CD14-positive monocyte (primary cell): ENCODE results near the gene VEPH1. TPM values are rescaled to one million over a fixed set of nuclear protein-coding genes. Genes with fewer than 3 reads are reported as not detected.

ENCODE experiments used
- DNase-seq, 3 donors: peaks; one replicate each; pipeline ENCODE4 v3.0.0-alpha.2; 2011 to 2022
- H2AFZ ChIP-seq: 2 replicates; pipeline ENCODE4 v1.6.0; 2012; ENCODE audit warnings: mild to moderate bottlenecking, low read depth, low read length, inconsistent platforms; ENCODE audit not compliant: insufficient read depth, poor library complexity, severe bottlenecking
- H3K27ac ChIP-seq, 2 donors: 1 replicate in 1 of 2; 2 replicates in 1 of 2; pipeline ENCODE4 v1.5.1; 2012 to 2013; ENCODE audit warnings: low read length in 2 of 2, control low read depth in 1 of 2, inconsistent platforms in 1 of 2, low read depth in 1 of 2, mild to moderate bottlenecking in 1 of 2
- H3K27me3 ChIP-seq, 2 donors: one replicate each; pipeline versions ENCODE4 v1.6.0 to v1.6.1; 2011 to 2013; ENCODE audit warnings: low read length in 2 of 2; ENCODE audit not compliant: control insufficient read depth in 2 of 2, insufficient read depth in 2 of 2
- H3K36me3 ChIP-seq, 2 donors: replicated peaks in 1 of 2; 1 replicate in 1 of 2; 2 replicates in 1 of 2; pipeline versions ENCODE4 v1.5.1 to v1.6.1; 2012 to 2013; ENCODE audit warnings: low read length in 2 of 2, control low read depth in 1 of 2, inconsistent platforms in 1 of 2, mild to moderate bottlenecking in 1 of 2; ENCODE audit not compliant: insufficient read depth in 2 of 2, control insufficient read depth in 1 of 2
- H3K4me1 ChIP-seq, 2 donors: 1 replicate in 1 of 2; 2 replicates in 1 of 2; pipeline versions ENCODE4 v1.5.1 to v1.6.1; 2012 to 2013; ENCODE audit warnings: low read length in 2 of 2, control low read depth in 1 of 2, inconsistent platforms in 1 of 2, mild to moderate bottlenecking in 1 of 2, moderate library complexity in 1 of 2; ENCODE audit not compliant: insufficient read depth in 2 of 2, control insufficient read depth in 1 of 2
- H3K4me2 ChIP-seq: replicated peaks from 2 replicates; pipeline ENCODE3; 2012; ENCODE audit warnings: low read length, moderate library complexity, mild to moderate bottlenecking; ENCODE audit not compliant: poor library complexity, severe bottlenecking; ENCODE audit errors: extremely low read depth
- H3K4me3 ChIP-seq, 3 experiments: fragments of 200-600 bp in 1 of 3; sonication (generic) in 1 of 3; replicated peaks in 1 of 3; 1 replicate in 2 of 3; 2 replicates in 1 of 3; pipeline ENCODE4 v1.5.1; 2011 to 2013; ENCODE audit warnings: low read length in 3 of 3, mild to moderate bottlenecking in 3 of 3, control low read depth in 2 of 3, low read depth in 2 of 3, inconsistent platforms in 1 of 3, moderate library complexity in 1 of 3
- H3K79me2 ChIP-seq: 2 replicates; pipeline ENCODE4 v1.6.0; 2012; ENCODE audit warnings: mild to moderate bottlenecking, control low read depth, inconsistent platforms, low read length, moderate library complexity; ENCODE audit not compliant: insufficient read depth
- H3K9ac ChIP-seq: 2 replicates; pipeline ENCODE4 v1.6.0; 2017; ENCODE audit warnings: low read length, mild to moderate bottlenecking; ENCODE audit not compliant: insufficient read depth, poor library complexity, severe bottlenecking
- H3K9me3 ChIP-seq, 2 donors: replicated peaks in 1 of 2; 1 replicate in 1 of 2; 2 replicates in 1 of 2; pipeline versions ENCODE4 v1.5.1 to v1.6.1; 2012 to 2013; ENCODE audit warnings: low read length in 2 of 2, control low read depth in 1 of 2; ENCODE audit not compliant: control insufficient read depth in 1 of 2, insufficient read depth in 1 of 2
- H4K20me1 ChIP-seq: 2 replicates; pipeline ENCODE4 v1.6.0; 2012; ENCODE audit warnings: mild to moderate bottlenecking, low read length, control low read depth, moderate library complexity; ENCODE audit not compliant: insufficient read depth
- H3K27ac Mint-ChIP-seq, 7 donors: one replicate each; pipeline ENCODE4 v1.8.0; 2020; ENCODE audit warnings: mild to moderate bottlenecking in 7 of 7, mixed read lengths in 7 of 7, moderate library complexity in 6 of 7, inconsistent platforms in 2 of 7
- H3K27me3 Mint-ChIP-seq, 3 donors: one replicate each; pipeline ENCODE4 v1.8.0; 2021 to 2022; ENCODE audit warnings: low read depth in 3 of 3, mild to moderate bottlenecking in 3 of 3, mixed read lengths in 3 of 3, moderate library complexity in 3 of 3, inconsistent platforms in 1 of 3
- H3K36me3 Mint-ChIP-seq, 2 donors: one replicate each; pipeline ENCODE4 v1.8.0; 2020; ENCODE audit warnings: mixed read lengths in 2 of 2, inconsistent platforms in 1 of 2, mild to moderate bottlenecking in 1 of 2
- H3K4me1 Mint-ChIP-seq: one replicate; pipeline ENCODE4 v1.8.0; 2020; ENCODE audit warnings: mild to moderate bottlenecking, mixed read lengths
- H3K4me3 Mint-ChIP-seq, 2 donors: one replicate each; pipeline ENCODE4 v1.8.0; 2020; ENCODE audit warnings: mild to moderate bottlenecking in 2 of 2, mixed read lengths in 2 of 2, moderate library complexity in 1 of 2
- H3K9me3 Mint-ChIP-seq, 7 donors: one replicate each; pipeline ENCODE4 v1.8.0; 2020 to 2022; ENCODE audit warnings: mixed read lengths in 7 of 7, mild to moderate bottlenecking in 6 of 7, moderate library complexity in 6 of 7, inconsistent platforms in 2 of 7
- CTCF ChIP-seq: fragments of 200-600 bp; IDR thresholded peaks from one replicate; pipeline ENCODE4 v1.8.0; 2022; ENCODE audit warnings: antibody characterized with exemption, mild to moderate bottlenecking
- intact Hi-C, 2 donors: fragments of 100-400 bp; cut with micrococcal nuclease; formaldehyde crosslinking; loops; one replicate each; pipeline versions ENCODE4 v1.15.0 to v1.15.1; 2023
- polyA plus RNA-seq, 3 donors: library from polyadenylated mRNA; depleted of rRNA in 1 of 3; unstranded in 2 of 3; stranded (reverse) in 1 of 3; fragments of 300-500 nt in 2 of 3; fragments of >200 nt in 1 of 3; fragmentation: Illumina TruSeq in 2 of 3; gene quantifications; 1 replicate in 2 of 3; 2 replicates in 1 of 3; pipeline ENCODE4 v1.2.3, GENCODE V29; 2012 to 2021

VEPH1 gene
- polyA plus RNA-seq, 3 donors, result 0.44 TPM; not detected in 2

GRCh38 chr3:157522648-157523047 lies 19.4 kb upstream of the VEPH1 start:
- no peak for TF ChIP-seq CTCF
- no peaks in the 10 kb centered on the region for H3K27me3 ChIP-seq
- Mint-ChIP-seq H3K4me3 (no peak overlapping the region), H3K4me1 (no peaks in the 10 kb centered on the region), H3K9me3 (peaks cover 0 to 2% (median 0%) of the 10 kb centered on the region in 7 donors), H3K36me3 (no peaks in the 10 kb centered on the region), H3K27ac (no peak overlapping the region), H3K27me3 (peaks cover under 1 to 3% (median 2%) of the 10 kb centered on the region in 3 donors)
- no peak overlapping the region for H3K27ac ChIP-seq
- no peaks in the 10 kb centered on the region for H4K20me1 ChIP-seq
- no peak for DNase-seq
- H2AFZ ChIP-seq, result no peak overlapping the region
- H3K9ac ChIP-seq, result no peak overlapping the region
- H3K36me3 ChIP-seq, result no peaks in the 10 kb centered on the region
- H3K4me3 ChIP-seq, result no peak overlapping the region
- intact Hi-C loops, result no loop called here
- H3K9me3 ChIP-seq, result no peaks in the 10 kb centered on the region
- no peaks in the 10 kb centered on the region for H3K79me2 ChIP-seq
- H3K4me1 ChIP-seq, result no peaks in the 10 kb centered on the region
- H3K4me2 ChIP-seq, result no peak overlapping the region

GRCh38 chr3:157520485-157521150 lies 17.4 kb upstream of the VEPH1 start:
- Histone ChIP-seq H2AFZ (no peak overlapping the region), H3K27me3 (no peaks in the 10 kb centered on the region), H3K36me3 (no peaks in the 10 kb centered on the region), H3K4me3 (no peak overlapping the region), H4K20me1 (no peaks in the 10 kb centered on the region), H3K4me2 (no peak overlapping the region), H3K9me3 (no peaks in the 10 kb centered on the region), H3K9ac (no peak overlapping the region), H3K79me2 (no peaks in the 10 kb centered on the region), H3K4me1 (no peaks in the 10 kb centered on the region), H3K27ac (no peak overlapping the region)
- no peak for TF ChIP-seq CTCF
- H3K27me3 Mint-ChIP-seq, result peaks cover 1 to 3% (median 2%) of the 10 kb centered on the region in 3 donors
- H3K4me3 Mint-ChIP-seq, result no peak overlapping the region
- intact Hi-C loops, result no loop called here
- H3K9me3 Mint-ChIP-seq, result peaks cover 0 to 2% (median 0%) of the 10 kb centered on the region in 7 donors
- no peak for DNase-seq
- H3K4me1 Mint-ChIP-seq, result no peaks in the 10 kb centered on the region
- no peak overlapping the region for H3K27ac Mint-ChIP-seq
- no peaks in the 10 kb centered on the region for H3K36me3 Mint-ChIP-seq
